Keratinocyte (primary cell): Measurements from ENCODE around the gene TBC1D9B. TPM values are rescaled to one million over a fixed set of nuclear protein-coding genes. Genes with fewer than 3 reads are reported as not detected.

Experiments used
- DNase-seq: peaks from one replicate; pipeline ENCODE4 v3.0.0-alpha.2; 2011; ENCODE audit warnings: low read depth, missing footprints, low spot score
- FAIRE-seq: peaks from 2 replicates; lab custom pipeline; 2011; peaks lifted over from hg19 to GRCh38; lab: Jason Lieb, UNC
- H2AFZ ChIP-seq: 2 replicates; pipeline ENCODE4 v1.6.0; 2012; ENCODE audit warnings: low read length, control low read depth, inconsistent platforms; ENCODE audit not compliant: control insufficient read depth
- H3K27ac ChIP-seq: 2 replicates; pipeline ENCODE4 v1.5.1; 2011; ENCODE audit warnings: low read length; ENCODE audit not compliant: control insufficient read depth, insufficient read depth
- H3K27me3 ChIP-seq: 3 replicates; pipeline ENCODE4 v1.6.0; 2011; ENCODE audit warnings: low read length; ENCODE audit not compliant: control insufficient read depth, insufficient read depth; ENCODE audit errors: extremely low read depth
- H3K36me3 ChIP-seq, 2 experiments: 2 replicates in 1 of 2; 3 replicates in 1 of 2; pipeline ENCODE4 v1.5.1; 2011; ENCODE audit warnings: low read length in 2 of 2, mild to moderate bottlenecking in 1 of 2; ENCODE audit not compliant: control insufficient read depth in 2 of 2, insufficient read depth in 2 of 2; ENCODE audit errors: extremely low read depth in 1 of 2
- H3K4me1 ChIP-seq: 3 replicates; pipeline ENCODE4 v1.5.1; 2011; ENCODE audit warnings: low read length; ENCODE audit not compliant: control insufficient read depth, insufficient read depth; ENCODE audit errors: extremely low read depth
- H3K4me2 ChIP-seq: 3 replicates; pipeline ENCODE4 v1.6.0; 2011; ENCODE audit warnings: low read depth, low read length; ENCODE audit not compliant: control insufficient read depth, insufficient read depth; ENCODE audit errors: extremely low read depth
- H3K4me3 ChIP-seq, 3 experiments: fragments of 200-600 bp in 1 of 3; sonication (generic) in 1 of 3; 2 replicates in 2 of 3; 3 replicates in 1 of 3; pipeline ENCODE4 v1.5.1; 2011 to 2016; ENCODE audit warnings: low read length in 3 of 3, mild to moderate bottlenecking in 3 of 3, control low read depth in 2 of 3, inconsistent platforms in 1 of 3, low read depth in 1 of 3, mixed read lengths in 1 of 3, mixed run types in 1 of 3, moderate library complexity in 1 of 3; ENCODE audit not compliant: control insufficient read depth in 2 of 3, insufficient read depth in 2 of 3; ENCODE audit errors: extremely low read depth in 1 of 3
- H3K79me2 ChIP-seq: 2 replicates; pipeline ENCODE4 v1.6.0; 2012; ENCODE audit warnings: low read length; ENCODE audit not compliant: control insufficient read depth, insufficient read depth
- H3K9ac ChIP-seq: 3 replicates; pipeline ENCODE4 v1.6.0; 2011; ENCODE audit warnings: low read length; ENCODE audit not compliant: control insufficient read depth, insufficient read depth; ENCODE audit errors: extremely low read depth
- H3K9me1 ChIP-seq: 3 replicates; pipeline ENCODE4 v1.6.0; 2011; ENCODE audit warnings: low read length; ENCODE audit not compliant: control insufficient read depth, insufficient read depth; ENCODE audit errors: extremely low read depth
- H3K9me3 ChIP-seq: 2 replicates; pipeline ENCODE4 v1.5.1; 2012; ENCODE audit warnings: low read depth, low read length; ENCODE audit not compliant: control insufficient read depth
- H4K20me1 ChIP-seq: 3 replicates; pipeline ENCODE4 v1.6.0; 2011; ENCODE audit warnings: low read length; ENCODE audit not compliant: control insufficient read depth, insufficient read depth; ENCODE audit errors: extremely low read depth
- CTCF ChIP-seq, 3 experiments: IDR thresholded peaks in 1 of 3; conservative IDR thresholded peaks in 1 of 3; optimal IDR thresholded peaks in 1 of 3; 2 replicates in 2 of 3; 3 replicates in 1 of 3; pipeline versions ENCODE3 to v1.5.1; 2011; ENCODE audit warnings: low read length in 3 of 3, mild to moderate bottlenecking in 3 of 3, moderate library complexity in 2 of 3, control low read depth in 1 of 3, inconsistent platforms in 1 of 3; ENCODE audit not compliant: insufficient read depth in 2 of 3; ENCODE audit errors: extremely low read depth in 1 of 3
- EZH2 ChIP-seq: IDR thresholded peaks from one replicate; pipeline ENCODE4 v1.6.1; 2012; ENCODE audit warnings: inconsistent platforms, mild to moderate bottlenecking, low read length, moderate library complexity
- dilution Hi-C: fragments of 300-500 bp; cut with MboI; formaldehyde crosslinking; loops from one replicate; pipeline ENCODE4 v1.7.0; 2020; ENCODE audit warnings: low sequenced_read_pairs; ENCODE audit not compliant: extremely low pct_ligation_motif_present
- polyA plus RNA-seq, 5 experiments: library from polyadenylated mRNA; depleted of rRNA in 3 of 5; stranded (reverse) in 3 of 5; stranded (forward) in 1 of 5; unstranded in 1 of 5; fragments of >200 nt; gene quantifications; 1 replicate in 1 of 5; 2 replicates in 3 of 5; 3 replicates in 1 of 5; pipeline versions ENCODE4 v1.2.1 to v1.2.3, GENCODE V29; 2011 to 2012; ENCODE audit warnings: missing spikeins in 2 of 5, low read depth in 1 of 5, low replicate concordance in 1 of 5

TBC1D9B gene
- polyA plus RNA-seq, 1 donor (not counting 4 experiments of a cell fraction or from before 2014, with no cell fraction given): 51.4 TPM

- Histone ChIP-seq H3K79me2 (no peaks in the 10 kb centered on the region), H3K9ac (no peak overlapping the region), H4K20me1 (no peaks in the 10 kb centered on the region), H3K27ac (no peak overlapping the region), H3K9me3 (no peaks in the 10 kb centered on the region), H3K27me3 (no peaks in the 10 kb centered on the region), H3K4me1 (no peaks in the 10 kb centered on the region), H3K9me1 (no peaks in the 10 kb centered on the region), H3K4me3 (no peak overlapping the region), H3K4me2 (no peak overlapping the region), H3K36me3 (peaks cover 62 to 69% of the 10 kb centered on the region in 2 experiments), H2AFZ (no peak overlapping the region)
- FAIRE-seq (no peak), DNase-seq (no peak)
- dilution Hi-C loops: no loop called here
- TF ChIP-seq CTCF (optimal IDR thresholded peaks at IDR 0.05 in 1 of 3, IDR thresholded peaks at IDR 0.05 in 1 of 3, conservative IDR thresholded peaks at IDR 0.05 in 1 of 3; ENCODE audit: extremely low read depth in 1 of 3, insufficient read depth in 2 of 3, low read length in 3 of 3) (no peak), EZH2 (no peak)
These were observed 13.5 kb downstream of the TBC1D9B start for GRCh38 chr5:179893958-179894895.

GRCh38 chr5:179893076-179893957 is 14.4 kb downstream of the TBC1D9B start:
- Histone ChIP-seq H3K27me3 (no peaks in the 10 kb centered on the region), H3K79me2 (no peaks in the 10 kb centered on the region), H3K27ac (no peak overlapping the region), H3K9ac (no peak overlapping the region), H3K9me1 (no peaks in the 10 kb centered on the region), H3K4me3 (no peak overlapping the region), H3K4me1 (no peaks in the 10 kb centered on the region), H2AFZ (no peak overlapping the region), H3K4me2 (no peak overlapping the region), H3K36me3 (peaks cover 57 to 70% of the 10 kb centered on the region in 2 experiments), H4K20me1 (no peaks in the 10 kb centered on the region), H3K9me3 (no peaks in the 10 kb centered on the region)
- no peak for FAIRE-seq
- DNase-seq: no peak
- no peak for TF ChIP-seq CTCF (optimal IDR thresholded peaks at IDR 0.05 in 1 of 3, IDR thresholded peaks at IDR 0.05 in 1 of 3, conservative IDR thresholded peaks at IDR 0.05 in 1 of 3; ENCODE audit: extremely low read depth in 1 of 3, insufficient read depth in 2 of 3, low read length in 3 of 3)
- TF ChIP-seq EZH2: no peak
- dilution Hi-C loops: no loop called here
